Retina (tissue), 1 donor: Measurements from ENCODE around the gene CASP14.
"Not testable (repeated sequence)": the region's sequence is repeated elsewhere in the genome, so short reads cannot be mapped to it uniquely, and the experiment has no call there.

Source experiments
- DNase-seq: peaks from one replicate; pipeline ENCODE4 v3.0.0-alpha.2; 2016

The CASP14 gene, protein sequence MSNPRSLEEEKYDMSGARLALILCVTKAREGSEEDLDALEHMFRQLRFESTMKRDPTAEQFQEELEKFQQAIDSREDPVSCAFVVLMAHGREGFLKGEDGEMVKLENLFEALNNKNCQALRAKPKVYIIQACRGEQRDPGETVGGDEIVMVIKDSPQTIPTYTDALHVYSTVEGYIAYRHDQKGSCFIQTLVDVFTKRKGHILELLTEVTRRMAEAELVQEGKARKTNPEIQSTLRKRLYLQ

DNA sequence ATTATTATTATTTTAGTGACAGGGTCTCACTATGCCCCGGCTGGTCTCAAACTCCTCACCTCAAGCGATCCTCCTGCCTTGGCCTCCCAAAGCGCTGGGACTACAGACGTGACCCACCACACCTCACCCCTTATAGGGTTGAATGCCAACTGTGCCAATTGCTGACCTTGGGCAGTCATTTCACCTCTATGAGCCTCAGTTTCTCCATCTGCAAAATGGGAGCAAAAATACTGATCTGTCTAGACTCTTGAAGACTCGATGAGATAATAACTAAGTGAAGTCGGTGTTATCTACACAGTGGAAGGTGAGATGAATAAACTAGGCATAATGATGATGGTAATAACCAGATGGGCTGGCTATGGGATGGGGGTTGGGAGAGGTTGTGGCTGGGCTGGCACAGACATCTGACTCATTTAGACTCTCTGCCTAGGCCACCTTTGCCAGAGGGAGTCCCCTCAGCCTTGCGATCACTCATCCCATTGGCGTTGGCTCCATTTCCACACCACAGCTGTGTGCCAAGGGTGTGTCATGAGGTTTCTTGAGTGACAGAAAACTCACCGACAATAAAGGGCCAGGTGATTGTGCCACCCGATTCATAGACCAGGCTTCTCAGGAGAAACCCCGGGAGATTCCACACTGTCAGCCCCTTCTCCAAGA is at the start of gene CASP14:
TSS of gene CASP14 (plus strand) at position 596 of the 657 bp plus-strand sequence. CDS start 2,772 bp downstream, outside the sequence.
- DNase-seq: no peak

DNA sequence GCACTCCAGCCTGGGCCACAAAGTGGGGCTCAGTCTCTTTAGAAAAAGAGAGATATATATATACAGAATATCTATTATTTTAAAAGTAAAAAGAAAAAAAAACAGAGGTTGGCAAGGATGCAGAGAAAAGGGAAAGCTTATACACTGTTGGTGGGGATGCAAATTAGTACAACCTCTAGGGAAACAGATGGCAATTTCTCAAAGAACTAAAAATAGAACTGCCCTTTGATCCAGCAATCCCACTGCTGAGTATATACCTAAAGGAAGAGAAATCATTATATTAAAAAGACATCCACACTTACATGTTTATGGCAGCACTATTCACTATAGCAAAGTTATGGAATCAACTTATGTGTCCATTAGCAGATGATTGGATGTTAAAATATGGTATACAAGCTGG is 41.0 kb upstream of the CASP14 start:
- DNase-seq: no peak

DNA sequence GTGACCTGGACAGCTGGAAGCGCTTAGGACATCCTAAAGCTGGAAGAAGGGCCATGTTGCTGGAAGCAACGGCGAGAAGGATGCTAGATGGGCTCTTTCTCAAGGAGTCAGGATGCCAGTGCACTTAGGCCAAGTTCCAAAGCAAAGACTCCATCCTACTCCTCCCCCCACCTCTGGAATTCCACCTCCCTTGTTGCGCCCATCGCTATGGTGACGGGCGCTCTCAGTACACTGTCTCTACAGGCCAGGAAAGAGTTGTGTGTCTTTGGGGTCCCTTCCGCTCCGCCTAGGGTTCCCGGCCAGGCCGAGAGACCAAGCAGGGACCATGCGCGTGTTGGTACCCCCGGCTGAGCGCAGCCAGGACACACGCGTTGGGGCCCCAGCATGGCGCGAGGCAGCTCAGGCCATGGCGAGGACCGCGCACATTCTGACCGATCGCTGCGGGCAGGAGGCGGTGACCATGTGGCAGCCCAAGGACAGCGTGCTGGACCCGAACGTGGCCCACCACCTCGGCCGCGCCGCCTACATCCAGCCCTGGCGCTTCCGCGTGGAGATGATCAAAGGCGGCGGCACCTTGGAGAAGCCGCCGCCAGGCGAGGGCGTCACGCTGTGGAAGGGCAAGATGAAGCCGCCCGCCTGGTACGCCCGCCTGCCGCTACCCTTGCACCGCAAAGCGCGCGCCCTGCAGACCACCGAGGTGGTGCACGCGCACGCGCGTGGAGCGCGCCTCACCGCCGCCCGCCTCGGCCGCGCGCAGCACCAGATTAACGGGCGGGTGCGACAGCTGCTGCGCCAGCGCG is 38.6 kb upstream of the CASP14 start:
- DNase-seq: peak; percentile 90

DNA sequence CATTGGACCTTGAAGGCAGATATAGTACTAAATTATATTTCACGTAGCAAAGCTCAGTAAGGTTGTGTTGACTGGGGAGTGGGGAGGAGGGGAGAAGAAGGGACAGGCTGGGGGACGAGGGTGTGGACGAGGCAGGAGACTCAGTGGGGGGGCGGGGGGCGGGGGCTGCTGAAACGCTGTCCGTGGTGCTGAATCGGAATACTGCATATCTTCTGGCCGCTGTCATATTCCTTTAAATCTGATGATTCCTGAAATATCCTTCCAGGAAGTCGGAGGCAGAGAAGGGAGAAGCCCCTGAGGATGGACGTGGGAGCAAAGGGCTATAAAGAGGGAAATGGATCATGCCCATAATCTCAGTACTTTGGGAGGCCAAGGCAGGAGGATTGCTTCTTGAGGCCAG is 34.7 kb upstream of the CASP14 start:
- no peak for DNase-seq

DNA sequence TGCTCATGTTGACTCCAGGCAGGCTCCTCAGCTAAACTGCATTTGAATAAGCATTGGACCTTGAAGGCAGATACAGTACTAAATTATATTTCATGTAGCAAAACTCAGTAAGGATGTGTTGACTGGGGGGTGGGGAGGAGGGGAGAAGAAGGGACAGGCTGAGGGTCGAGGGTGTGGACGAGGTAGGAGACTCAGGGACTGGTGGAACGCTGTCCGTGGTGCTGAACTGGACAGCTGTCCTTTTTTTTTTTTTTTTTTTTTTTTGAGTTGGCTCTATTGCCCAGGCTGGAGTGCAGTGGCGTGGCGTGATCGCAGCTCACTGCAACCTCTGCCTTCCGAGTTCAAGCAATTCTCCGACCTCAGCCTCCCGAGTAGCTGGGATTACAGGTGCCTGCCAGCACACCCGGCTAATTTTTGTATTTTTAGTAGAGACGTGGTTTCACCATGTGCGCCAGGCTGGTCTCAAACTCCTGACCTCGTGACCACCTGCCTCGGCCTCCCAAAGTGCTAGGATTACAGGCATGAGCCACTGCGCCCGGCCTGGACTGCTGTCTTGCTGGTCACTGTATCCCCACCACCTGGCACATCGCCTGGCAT is 33.2 kb upstream of the CASP14 start:
- peak; percentile 44 for DNase-seq

DNA sequence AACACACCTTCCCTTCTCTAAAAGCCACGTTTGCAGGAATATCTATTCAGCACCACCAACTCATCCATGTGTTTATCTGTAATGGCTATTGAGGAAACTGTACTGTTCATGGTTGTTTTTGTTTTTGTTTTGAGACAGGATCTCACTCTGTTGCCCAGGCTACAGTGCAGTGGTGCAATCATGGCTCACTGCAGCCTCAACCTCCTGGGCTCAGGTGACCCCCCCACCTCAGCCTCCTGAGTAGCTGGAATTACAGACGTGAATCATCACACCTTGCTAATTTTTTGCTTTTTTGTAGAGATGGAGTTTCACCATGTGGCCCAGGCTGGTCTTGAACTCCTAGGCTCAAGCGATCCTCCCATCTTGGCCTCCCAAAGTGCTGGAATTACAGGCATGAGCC is 30.4 kb upstream of the CASP14 start:
- not testable (repeated sequence) for DNase-seq

DNA sequence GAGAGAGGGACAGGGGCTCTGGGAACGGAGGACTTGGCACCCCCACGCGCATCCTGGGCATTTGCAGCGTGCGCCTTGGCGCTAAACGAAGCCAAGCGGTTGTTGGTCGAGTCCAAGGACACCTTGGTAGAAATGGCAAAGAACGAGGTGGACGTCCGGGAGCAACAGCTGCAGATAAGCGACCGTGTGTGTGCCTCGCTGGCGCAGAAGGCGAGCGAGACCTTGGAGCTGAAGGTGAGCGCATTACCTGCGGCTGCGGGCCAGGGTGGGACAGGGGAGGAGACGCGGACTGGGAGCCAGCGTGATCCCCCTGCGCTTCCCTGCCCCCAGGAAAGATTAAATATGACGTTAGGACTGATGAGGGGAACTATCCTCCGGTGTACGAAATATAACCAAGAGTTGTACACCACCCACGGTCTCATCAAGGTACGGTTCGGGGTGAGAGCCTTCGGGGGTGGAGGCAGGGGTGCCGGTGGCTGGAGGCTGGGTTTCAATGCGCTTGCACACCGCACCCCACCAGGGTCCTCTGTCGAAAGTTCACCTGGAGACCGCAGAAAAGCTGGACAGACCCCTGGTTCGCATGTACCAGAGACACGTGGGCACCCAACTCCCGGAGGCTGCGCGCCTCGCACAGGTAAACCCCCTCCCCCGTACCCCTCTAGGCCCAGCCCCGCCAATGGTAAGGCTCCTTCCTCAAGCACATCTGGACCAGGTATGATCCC is 27.8 kb upstream of the CASP14 start:
- no peak for DNase-seq

DNA sequence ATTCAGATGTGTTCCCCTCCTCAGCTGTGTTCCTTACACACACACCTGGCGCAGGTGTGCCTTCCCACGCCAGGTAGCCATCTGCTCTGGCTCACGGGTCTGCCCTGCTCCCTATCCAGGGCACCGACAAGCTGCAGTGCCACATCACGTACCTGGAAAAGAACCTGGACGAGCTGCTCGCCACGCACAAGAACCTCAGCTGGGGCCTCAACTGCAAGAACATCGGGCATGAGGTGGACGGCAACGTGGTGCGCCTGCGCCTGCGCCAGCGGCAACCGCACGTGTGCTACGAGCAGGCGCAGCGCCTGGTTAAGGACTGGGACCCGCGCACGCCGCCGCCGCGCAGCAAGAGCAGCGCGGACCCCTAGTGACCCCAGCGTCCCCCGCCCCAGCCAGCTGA is 26.5 kb upstream of the CASP14 start:
- no peak for DNase-seq

DNA sequence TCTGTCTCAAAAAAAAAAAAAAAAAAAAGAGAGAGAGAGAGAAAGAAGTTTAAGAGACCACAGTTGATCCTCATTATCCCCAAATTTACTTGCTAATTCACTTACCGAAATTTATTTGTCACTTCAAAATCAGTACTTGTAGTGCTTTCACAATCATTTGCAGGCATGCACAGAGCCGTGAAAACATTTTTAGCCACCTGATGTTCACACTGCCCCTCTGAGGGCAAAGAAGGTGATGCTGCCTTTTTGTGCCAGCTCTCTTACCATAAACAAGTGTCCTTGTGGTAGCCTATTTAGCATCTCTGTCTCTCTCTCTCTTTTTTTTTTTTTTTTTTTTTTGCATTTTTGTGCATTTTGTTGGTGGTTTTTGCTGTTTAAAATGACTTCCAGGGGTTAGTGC is 24.1 kb upstream of the CASP14 start:
- peak; percentile 27 for DNase-seq

DNA sequence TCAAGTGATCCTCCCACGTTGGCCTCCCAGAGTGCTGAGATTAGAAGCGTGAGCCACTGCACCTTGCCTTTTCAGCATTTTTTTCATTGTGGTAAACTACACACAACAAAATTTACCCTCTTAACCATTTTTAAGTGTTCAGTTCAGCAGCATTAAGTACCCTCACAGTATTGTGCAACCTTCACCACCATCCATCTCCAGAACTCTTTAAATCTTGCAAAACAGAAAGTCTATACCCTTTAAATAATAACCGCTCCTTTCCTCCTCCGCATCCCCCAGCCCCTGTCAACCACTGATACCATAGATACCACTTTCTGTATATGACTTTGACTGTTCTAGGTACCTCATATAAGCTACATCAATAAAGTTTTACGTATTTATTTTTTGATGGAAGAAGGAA is 20.8 kb upstream of the CASP14 start:
- DNase-seq: no peak

DNA sequence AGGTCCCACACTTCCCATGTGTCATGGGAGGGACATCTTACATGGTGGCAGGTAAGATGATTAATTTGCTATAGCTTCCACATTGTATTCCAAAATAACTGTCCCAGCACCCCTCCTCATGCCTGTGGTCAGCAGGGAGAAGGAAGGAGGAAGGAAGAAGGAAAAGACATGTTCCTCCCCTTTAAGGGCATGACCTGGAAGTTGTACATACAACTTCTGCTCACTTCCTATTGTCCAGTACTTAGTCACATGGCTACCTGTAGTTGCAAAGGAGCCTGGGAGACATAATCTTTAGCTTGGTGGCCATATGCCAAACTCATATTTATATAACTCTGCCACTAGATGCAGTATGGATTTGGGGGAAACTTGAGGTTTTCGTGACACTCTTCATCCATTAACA is 17.6 kb upstream of the CASP14 start:
- DNase-seq: no peak

DNA sequence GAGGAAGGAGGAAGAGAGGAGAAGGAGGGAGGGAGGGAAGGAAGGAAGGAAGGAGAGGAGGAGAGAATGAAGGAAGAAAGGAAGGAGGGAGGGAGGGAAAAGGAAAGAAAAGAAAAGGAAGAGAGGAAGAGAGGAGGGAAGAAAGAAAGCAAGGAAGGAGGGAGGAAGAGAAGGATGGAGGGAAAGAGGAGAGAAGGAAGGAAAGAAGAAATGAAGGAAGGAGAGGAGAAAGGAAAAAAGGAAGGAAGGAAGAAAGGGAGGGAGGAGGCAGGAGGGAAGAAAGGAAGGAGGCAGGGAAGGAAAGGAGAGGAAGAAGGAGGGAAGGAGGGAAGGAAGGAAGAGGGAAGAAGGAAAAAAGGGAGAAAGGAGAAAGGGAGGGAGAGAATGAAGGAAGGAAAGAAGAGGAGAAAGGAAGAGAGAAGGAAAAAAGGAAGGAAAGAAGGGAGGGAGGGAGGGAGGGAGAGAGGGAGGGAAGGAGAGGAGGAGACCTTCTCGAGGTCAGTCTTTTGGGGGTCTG is 13.4 kb upstream of the CASP14 start:
- no peak for DNase-seq

DNA sequence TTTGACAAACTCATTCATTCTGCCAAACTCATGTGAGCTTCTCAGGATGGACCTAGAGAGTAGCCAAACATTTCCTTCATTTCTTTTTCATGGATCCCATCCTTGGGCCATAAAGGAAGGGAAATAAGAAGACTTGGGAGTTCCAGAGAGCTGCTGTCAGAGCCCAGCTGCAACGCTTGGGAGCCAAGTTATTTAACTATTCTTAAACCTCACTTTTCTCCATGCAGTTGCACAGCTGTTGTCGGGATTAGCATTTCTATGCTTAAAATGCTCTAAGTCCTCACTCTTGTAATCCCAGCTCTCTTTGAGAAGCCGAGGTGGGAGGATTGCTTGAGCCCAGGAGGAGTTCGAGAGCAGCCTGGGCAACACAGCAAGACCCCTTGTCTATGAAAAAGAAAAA is 11.7 kb upstream of the CASP14 start:
- DNase-seq: no peak

DNA sequence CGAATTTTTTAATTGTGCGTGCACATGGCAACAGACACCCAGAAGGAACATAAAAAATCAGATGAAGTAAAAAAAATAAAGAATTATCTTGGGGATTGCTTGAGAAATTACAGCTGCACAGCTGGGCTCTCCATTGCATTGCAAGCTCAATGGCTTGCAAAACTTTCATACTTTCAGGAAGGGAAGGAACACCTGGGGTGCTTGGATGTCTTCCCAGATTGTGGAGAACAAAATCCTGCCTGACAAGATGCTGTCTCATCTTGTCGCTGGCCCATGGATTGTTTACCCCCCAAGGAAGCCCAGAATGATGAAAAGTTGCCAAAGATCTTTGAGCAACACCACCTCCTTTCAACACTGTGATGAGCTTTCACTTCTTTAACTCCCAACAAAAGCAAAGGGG is 11.0 kb upstream of the CASP14 start:
- no peak for DNase-seq

DNA sequence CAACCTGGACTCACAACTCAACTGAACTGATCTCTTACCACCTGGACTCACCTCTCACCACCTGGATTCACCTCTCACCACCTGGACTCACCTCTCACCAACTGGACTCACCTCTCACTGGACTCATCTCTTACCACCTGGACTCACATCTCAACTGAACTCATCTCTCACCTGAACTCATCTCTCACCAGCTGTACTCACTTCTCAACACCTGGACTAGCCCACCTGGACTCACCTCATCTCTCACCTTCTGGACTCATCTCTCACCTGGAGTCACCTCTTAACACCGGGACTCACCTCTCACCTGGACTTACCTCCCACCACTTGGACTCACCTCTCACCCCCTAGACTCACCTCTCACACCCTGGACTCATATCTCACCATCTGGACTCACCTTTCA is 7.3 kb upstream of the CASP14 start:
- DNase-seq: no peak

DNA sequence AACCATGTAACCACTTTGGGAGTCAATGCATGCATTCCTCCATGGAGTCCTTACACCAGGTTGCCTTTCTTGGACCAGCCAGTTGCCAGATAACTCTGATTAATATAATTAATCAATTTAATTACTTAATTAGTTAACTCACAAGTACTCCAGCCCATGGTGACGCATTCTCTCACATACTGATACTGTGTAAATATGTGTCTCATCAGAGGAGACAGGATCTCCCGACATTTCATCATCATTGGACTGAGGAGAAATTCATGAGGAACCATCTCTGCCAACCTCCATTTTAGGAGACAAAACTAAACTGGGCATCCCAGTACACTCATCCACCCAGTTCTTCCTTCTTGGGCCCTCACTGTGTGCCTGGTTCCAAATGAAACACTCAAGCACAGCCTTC is 6.5 kb upstream of the CASP14 start:
- DNase-seq: no peak

DNA sequence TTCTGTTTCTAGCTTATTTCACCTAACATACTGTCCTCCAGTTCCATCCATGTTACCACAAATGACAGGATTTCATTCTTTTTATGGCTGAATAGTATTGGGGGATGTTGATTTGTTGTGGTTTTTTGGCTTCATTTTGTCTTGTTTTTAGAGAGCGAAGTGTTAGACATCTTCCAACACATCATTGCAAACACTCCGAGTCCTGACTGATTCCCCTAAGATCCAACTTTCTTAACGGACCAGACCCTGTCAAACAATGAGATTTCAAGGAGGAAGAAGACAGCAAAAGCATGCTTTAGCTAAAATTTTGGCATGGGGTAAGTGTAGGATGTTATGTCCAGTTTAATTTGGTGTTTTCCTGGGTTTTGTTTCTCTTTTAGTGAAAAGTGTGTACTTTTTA is 3.8 kb upstream of the CASP14 start:
- no peak for DNase-seq

DNA sequence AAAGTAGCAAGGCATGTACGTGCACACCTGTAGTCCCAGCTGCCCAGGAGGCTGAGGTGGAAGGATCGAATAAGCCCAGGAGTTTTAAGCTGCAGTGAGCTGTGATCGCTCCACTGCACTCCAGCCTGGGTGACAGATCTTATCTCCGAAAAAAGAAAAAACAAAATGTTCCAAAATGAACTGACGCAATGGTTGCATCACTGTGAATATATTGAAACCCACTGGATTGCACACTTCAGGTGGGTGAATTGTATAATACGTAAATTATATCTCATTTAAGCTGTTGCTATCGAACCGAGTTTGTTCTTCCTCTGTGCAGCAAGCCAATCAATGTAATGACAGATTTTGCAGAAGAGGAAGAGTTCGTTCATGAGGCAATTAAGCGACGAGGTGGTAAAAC is 1.6 kb upstream of the CASP14 start:
- no peak for DNase-seq

DNA sequence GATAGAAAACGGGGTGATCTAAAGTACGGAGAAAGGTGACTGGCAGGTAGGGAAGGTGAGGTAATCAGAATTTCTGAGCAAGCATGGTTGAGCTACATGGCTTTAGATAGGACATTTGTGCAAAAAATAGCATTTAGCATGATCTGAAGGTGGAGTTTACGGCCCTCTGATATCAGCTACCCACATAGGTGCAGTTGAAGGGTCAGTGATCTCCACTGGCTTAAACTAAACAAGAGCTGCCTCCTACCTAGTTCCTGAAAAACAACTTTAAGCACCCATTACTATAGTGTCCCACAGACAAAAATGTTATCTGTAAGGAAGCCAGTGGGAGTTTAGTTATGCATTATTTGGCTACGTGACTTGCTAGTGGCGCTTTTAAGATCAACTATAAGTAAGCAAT is 1.2 kb upstream of the CASP14 start:
- no peak for DNase-seq

DNA sequence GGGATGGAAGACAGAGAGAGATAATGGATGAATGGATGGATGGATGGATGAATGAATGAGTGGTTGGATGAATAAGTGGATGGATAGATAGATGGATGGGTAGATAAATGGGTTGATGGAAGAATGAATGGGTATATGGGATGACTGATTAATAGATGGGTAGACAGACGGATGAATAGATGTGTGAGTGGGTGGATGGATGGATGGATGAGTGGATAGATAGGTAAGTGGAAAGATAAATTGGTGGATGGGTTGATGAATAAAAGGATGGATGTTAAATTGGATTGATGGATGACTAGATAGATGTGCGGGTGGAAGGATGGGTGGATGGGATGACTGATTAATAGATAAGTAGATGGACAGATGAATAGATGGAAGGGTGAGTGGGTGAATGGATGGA is 1.4 kb downstream of the CASP14 start:
- no peak for DNase-seq

DNA sequence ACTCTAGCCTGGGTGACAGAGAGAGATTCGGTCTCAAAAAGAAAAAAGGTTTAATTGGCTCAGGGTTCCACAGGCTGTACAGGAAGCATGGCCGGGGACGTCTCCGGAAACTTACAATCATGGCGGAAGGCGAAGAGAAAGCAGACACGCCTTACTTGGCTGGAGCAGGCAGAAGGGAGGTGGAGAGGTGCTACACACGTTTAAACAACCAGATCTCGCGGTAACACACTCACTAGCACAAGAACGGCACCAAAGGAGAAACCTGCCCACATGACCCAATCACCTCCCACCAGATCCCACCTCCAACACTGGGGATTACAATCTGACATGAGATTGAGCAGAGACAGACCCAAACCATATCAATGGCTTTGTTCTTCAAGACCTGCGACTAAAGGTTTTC is 12.8 kb downstream of the CASP14 start:
- DNase-seq: no peak

DNA sequence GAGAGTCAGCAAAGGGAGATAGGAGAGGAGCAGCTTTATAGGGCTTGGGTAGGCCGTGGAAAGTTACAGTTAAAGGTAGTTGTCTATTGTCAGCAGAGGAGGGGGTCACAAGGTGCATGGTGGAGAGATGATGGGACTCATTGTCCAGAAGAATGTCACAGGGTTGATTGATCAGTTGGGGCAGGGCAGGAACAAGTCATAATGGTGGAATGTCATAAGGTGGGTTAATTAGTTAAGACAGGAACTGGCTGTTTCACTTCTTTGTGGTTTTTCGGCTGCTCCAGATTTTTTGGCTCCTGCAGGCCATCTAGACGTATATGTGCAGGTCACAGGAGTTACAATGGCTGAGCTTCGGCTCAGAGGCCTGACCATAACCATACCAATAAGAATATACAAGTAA is 21.1 kb downstream of the CASP14 start:
- DNase-seq: not testable (repeated sequence)
